Astrocyte of the spinal cord (primary cell): Measurements from ENCODE around the gene GREM1.

Experiments used
- DNase-seq: peaks from one replicate; pipeline ENCODE4 v3.0.0; 2011; ENCODE audit warnings: low read depth, low spot score
- H3K4me3 ChIP-seq: 2 replicates; pipeline ENCODE4 v1.5.1; 2011; ENCODE audit warnings: low read depth, mild to moderate bottlenecking, low read length, moderate library complexity
- in situ Hi-C: cut with HindIII; loops from 2 replicates; pipeline ENCODE4 v1.10.0; 2017; ENCODE audit warnings: low sequenced_read_pairs
- TF ChIP-seq, protein P1 (sequence below): IDR thresholded peaks from 2 replicates; pipeline ENCODE4 v1.5.1; 2012; ENCODE audit warnings: low read depth, mild to moderate bottlenecking, low read length, inconsistent platforms

The GREM1 gene

DNA sequence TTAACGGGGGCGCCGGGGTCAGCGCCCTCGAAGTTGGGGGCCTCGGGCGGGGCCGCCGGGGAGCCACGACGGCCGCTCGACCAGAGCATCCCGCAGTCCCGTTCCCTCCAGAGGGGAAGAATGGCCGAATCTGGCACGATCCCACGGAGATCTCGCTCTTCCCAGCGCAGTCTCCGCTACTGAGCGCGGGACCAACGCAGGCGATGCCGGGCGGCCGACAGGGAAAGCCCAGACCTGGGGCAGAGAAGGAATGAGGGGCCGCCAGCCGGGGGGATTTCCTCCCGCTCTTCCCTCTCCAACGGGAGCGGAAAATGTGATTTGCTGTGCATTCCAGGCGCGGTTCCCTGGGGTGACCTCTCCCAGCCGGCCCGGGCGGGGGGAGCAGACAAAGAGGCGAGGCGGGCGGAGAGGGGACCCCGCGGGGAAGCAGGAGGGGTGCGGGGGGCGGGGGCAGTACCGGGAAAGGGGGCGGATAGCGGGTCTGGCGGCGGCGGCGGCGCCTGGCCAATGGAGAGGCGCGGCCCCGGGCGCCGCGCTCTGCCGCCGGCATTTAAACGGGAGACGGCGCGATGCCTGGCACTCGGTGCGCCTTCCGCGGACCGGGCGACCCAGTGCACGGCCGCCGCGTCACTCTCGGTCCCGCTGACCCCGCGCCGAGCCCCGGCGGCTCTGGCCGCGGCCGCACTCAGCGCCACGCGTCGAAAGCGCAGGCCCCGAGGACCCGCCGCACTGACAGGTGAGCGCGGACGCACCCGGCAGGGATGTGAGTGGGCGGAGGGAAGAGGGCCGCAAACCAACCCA, at the start of gene GREM1:
Gene GREM1 (plus strand): TSS at position 579 of the 801 bp plus-strand sequence. CDS start 12,687 bp downstream, outside the sequence.
- TF ChIP-seq, protein P1, sequence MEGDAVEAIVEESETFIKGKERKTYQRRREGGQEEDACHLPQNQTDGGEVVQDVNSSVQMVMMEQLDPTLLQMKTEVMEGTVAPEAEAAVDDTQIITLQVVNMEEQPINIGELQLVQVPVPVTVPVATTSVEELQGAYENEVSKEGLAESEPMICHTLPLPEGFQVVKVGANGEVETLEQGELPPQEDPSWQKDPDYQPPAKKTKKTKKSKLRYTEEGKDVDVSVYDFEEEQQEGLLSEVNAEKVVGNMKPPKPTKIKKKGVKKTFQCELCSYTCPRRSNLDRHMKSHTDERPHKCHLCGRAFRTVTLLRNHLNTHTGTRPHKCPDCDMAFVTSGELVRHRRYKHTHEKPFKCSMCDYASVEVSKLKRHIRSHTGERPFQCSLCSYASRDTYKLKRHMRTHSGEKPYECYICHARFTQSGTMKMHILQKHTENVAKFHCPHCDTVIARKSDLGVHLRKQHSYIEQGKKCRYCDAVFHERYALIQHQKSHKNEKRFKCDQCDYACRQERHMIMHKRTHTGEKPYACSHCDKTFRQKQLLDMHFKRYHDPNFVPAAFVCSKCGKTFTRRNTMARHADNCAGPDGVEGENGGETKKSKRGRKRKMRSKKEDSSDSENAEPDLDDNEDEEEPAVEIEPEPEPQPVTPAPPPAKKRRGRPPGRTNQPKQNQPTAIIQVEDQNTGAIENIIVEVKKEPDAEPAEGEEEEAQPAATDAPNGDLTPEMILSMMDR = no peak
- peak within 1 kb of the TSS; percentile 61 for H3K4me3 ChIP-seq
- peak; percentile 77 for DNase-seq
- in situ Hi-C loops = no loop called here

DNA sequence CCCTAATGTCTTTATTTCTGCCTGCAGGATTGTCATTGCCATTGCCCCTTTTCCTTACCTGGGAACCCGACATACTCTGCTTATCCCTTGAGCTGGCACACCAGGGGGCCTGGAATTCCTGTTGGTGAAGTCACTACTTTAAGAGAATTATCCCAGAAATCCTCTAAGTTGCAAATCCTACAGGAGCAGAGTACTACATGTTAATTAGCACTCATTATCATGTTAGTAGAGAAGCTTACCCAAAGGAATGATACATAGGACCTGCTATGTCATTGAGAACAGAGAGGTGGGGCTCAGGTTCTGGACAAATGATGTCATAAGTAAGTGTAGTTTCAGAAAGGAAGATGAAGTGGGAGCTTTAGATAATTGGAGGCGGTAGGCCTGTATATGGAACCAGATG, 48.9 kb upstream of the GREM1 start:
- in situ Hi-C loops = loop anchor here (25.0 kb wide), 1 partner anchor 318 kb away; no protein-coding TSS in a partner anchor
- DNase-seq = no peak
- no peak overlapping the region for H3K4me3 ChIP-seq
- TF ChIP-seq, protein P1 = no peak

DNA sequence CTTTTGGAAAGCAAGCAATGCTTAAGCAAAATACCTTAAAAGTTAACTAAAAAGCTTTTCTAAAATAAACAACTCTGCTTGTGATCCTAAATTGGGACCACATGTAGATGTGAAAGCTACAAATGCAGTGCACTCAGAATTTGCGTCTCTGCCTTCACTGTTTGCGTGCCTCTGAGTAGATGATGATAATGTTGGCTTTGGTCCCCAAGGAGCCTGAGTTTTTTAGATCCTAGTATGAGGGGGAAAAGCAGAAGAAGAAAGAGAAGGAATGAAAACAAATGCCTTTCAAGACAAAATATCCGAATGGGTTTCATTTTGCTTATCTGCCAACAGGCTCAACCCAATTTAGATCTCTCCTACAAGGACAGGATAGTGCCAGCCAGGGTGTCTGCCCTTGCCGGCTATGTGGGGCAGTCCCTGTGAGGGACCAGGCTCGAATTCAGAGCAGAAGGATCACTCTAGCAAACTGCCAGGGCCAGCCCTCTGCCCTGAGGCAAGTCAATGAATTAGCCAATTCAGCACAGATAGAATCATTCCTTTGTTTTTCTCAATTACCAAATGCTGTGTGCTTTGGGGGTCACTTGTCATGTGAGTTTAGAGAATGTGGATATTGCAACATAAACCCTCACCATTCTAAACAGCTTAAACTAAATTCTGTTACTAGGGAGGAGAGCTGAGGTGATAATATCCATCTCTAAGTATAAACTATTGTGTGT, 47.8 kb upstream of the GREM1 start:
- TF ChIP-seq, protein P1 = no peak

DNA sequence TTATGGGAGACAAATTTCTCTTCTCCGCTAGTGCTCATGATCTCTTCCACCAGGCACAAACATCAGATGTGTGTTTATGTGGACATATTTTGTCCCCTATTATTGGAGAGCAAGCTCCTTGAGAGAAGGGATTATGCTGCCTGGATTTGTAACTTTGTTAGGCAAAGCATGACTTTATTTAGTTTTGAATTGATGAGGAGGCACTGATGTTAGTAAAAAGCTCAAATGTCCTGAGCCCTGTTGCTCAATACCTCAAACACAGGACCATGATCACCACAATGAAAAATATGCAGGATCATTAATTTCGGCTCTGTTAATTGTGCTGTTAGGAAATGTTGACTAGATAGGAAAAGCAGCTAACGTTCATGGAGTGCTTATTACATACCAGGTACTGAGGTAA, 47.2 kb upstream of the GREM1 start:
- no peak for DNase-seq
- H3K4me3 ChIP-seq = no peak overlapping the region
- TF ChIP-seq, protein P1 = no peak
- in situ Hi-C loops = loop anchor here (25.0 kb wide), 1 partner anchor 317 kb away; no protein-coding TSS in a partner anchor

More for the DNA sequence above, 47.8 kb upstream of the GREM1 start:
- no peak overlapping the region for H3K4me3 ChIP-seq
- DNase-seq = no peak
- in situ Hi-C loops = loop anchor here (25.0 kb wide), 1 partner anchor 317 kb away; no protein-coding TSS in a partner anchor

DNA sequence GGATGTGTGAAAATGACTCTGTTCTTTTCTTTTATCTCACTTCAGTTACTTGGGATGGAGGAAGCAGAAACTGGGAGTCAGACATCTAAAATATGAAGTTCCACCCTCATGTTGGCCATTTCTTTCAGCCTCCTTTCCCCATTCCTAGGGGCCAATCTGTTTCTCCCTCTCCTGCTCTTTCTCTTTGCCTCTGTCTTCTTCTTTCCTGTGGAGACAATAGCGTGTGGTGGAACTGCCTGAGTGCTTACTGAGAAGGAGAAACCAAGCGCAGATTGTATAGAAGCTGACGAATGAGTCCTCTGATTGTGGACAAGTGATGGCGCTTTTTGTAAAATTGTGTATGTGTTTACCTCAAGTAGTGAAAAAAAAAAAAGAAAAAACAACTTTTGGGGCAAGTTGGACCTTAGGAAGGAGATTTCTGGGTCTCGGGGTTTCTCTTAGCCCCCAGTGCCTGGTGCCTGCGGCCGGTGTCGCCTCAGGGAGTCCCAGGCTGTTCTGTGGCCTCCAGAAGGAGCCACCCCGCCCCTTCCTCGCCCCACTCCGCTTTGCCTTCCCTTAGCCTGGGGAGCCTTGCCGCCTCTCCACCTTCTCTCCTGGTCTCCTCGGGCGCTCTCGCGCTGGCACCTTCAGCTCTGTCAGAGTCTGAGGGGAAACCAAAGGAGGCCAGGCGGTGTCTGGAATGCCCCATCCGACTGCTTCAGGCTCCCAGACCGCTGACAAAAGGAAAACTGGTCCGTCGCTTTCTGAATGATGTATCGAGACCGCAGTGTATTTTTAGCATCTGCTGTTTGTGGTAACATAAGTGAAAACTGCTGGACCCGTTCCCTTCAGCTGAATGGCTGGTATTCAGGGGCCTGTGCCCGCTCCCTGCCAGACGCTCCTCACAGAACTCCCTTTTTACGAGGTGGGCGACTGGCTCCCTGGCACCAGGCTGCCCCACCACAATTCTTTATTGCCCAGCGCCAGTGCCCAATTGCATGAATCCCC, 46.2 kb upstream of the GREM1 start:
- in situ Hi-C loops = loop anchor here (25.0 kb wide), 1 partner anchor 316 kb away; no protein-coding TSS in a partner anchor
- no peak overlapping the region for H3K4me3 ChIP-seq
- DNase-seq = no peak
- TF ChIP-seq, protein P1 = no peak
